GM18858 (cell line): ENCODE data around the gene TAF1C.
"Not testable (repeated sequence)": the region's sequence is repeated elsewhere in the genome, so short reads cannot be mapped to it uniquely, and the experiment has no call there.

Source experiments
- ATAC-seq: cut with Tn5 transposase; IDR thresholded peaks from one replicate; pipeline ENCODE4 v1.9.1; 2021; ENCODE audit not compliant: unreplicated experiment

The TAF1C gene, protein sequence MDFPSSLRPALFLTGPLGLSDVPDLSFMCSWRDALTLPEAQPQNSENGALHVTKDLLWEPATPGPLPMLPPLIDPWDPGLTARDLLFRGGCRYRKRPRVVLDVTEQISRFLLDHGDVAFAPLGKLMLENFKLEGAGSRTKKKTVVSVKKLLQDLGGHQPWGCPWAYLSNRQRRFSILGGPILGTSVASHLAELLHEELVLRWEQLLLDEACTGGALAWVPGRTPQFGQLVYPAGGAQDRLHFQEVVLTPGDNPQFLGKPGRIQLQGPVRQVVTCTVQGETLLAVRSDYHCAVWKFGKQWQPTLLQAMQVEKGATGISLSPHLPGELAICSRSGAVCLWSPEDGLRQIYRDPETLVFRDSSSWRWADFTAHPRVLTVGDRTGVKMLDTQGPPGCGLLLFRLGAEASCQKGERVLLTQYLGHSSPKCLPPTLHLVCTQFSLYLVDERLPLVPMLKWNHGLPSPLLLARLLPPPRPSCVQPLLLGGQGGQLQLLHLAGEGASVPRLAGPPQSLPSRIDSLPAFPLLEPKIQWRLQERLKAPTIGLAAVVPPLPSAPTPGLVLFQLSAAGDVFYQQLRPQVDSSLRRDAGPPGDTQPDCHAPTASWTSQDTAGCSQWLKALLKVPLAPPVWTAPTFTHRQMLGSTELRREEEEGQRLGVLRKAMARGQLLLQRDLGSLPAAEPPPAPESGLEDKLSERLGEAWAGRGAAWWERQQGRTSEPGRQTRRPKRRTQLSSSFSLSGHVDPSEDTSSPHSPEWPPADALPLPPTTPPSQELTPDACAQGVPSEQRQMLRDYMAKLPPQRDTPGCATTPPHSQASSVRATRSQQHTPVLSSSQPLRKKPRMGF

DNA sequence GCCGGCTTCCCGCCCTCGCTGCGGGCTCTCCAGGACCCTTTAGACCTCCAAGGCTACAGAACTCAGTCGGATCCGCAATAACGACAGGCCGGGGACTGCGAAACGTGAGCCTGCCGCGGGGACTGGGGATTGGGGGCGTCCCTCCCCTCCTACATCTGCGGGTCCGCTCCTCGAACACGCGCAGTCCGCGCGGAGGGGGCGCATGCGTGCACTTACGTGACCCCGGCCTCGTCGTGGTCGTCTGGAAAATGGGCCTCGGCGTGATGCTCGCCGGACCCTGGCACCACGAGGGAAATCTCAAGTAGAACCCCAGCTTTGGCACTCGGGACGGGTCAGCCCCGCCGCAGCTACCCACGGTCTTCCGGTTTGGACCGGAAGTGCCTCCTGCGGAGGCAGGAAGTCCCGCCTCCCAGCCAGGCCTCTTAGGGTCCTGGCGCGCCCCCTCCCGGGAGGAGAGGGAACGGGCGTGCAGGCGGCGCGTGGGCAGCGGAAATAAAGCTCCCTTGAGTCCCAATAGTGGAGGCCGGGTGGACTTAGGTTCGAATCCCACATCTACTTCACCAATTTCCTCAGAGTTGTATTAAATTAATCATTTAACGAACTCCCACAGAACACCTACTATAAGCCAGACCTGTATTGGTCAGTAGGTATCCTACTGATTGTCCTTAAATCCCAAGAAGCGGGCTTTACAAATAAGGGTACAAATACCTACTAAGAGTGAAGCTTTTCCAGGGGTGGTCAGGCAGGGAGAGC lies at the start of gene TAF1C:
Gene TAF1C (minus strand): TSS at position 373 of the 753 bp plus-strand sequence. CDS start 2,069 bp downstream, outside the sequence.
- peak; percentile 90 for ATAC-seq

DNA sequence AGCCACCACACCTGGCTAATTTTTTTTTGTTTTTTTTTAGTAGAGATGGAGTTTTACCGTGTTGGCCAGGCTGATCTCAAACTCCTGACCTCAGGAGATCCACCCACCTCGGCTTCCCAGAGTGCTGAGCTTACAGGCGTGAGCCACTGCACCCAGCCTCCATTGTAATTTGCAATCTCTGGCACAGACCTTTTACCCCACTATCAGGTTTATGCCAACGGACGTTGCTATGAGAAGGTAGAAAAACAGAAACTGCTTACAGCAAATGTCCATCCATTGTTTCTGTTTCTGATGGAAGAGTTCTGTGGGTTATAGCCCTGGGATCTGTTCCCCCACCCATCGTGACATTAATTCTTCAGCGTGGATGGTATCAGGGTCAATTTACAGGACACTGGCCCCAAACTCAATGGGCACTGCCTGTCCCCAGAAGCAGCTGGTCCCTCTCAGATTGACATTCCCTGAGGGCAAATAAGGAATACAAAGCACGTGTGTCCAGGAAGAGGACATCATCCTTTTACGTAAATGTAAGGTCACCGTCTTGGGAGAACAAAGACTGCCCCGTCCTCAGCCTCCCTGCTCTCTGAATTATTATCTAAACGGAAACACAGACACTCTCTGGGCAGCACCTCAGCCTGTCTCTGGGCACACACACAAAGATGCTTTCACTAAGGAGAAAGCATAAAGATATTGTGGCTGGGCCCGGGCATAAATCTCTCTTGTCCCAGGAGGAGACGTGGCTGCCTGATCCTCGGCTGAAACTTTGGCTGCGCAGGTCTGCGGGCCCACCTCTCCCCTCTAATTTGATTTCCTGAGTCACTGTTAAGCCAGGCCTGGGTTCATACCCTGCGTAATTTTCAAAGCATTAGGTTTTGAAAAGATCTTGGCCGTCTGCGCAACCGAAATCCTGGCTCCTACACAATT lies 47.7 kb upstream of the TAF1C start:
- ATAC-seq = no peak

GRCh38 chr16:84233748-84234147 lies 46.9 kb upstream of the TAF1C start:
- ATAC-seq = no peak

DNA sequence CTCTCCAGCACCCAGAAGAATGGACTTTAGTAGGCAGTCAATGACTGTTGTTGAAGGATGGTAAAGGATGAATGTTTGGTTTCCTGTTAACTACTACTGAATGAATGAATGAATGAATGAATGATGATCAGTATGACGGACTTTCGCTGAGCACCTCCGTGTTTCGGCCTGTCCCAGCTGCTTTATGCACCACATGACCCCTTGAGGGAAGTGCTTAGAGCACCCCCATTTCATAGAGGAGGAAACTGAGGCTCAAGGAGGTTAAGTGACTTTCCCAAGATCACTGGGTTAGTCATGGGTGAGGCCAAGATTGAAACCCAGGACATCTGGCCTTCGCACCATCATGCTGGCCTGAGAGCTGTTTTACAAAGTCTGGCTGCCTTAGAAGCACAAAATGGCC lies 46.1 kb upstream of the TAF1C start:
- no peak for ATAC-seq

DNA sequence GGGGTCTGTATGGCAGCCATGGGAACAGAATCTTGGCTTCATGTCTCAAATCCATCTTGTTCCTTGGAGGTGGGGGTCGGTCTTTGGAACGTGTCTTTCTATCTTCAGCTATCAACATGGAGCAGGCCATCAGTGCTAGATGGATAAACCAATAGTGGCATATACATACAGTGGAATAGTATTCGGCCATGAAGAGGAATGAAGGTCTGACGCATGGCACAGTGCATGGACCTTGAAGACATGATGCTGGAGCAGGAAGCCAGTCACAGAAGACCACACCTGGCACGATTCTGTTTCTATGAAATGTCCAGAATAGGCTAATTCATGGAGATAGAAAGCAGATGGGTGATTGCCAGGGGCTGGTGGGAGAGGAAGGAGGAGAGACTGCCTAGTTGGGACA lies 45.2 kb upstream of the TAF1C start:
- no peak for ATAC-seq

DNA sequence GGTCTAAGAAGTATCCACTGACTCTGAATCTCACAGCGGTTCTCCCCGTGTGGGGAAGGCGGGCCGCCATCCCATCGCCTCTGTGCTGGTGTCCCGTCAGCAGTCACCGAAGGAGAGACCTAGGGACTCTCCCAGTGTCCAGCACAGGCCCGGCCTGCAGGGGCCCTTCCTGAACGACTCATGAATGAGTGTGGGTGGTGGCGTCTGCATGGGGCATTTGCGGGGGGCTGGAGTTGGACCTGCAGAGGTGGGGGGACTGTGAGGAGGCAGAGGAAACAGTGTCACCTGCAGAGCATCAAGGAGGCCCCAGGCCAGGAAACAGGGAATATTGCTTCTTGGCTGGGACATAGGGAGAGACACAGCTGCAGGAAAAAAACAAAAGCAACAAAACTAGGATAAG lies 42.6 kb upstream of the TAF1C start:
- no peak for ATAC-seq

GRCh38 chr16:84228256-84228838 lies 41.5 kb upstream of the TAF1C start:
- ATAC-seq = no peak

DNA sequence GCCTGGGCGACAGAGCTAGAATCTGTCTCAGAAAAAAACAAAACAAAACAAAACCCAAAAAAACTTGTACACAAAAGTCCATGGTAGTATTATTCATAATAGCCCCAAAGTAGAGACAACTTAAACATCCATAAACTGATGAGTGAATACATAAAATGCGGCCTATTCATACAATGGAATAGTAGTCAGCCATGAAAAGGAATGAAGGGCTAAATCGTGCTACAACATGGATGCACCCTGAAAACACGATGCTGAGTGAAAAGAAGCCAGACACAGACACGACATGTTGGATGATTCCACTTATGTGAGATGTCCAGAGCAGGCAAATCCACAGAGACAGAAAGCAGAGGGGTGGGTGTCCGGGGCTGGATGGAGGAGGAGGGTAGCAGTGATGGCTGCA lies 40.7 kb upstream of the TAF1C start:
- no peak for ATAC-seq

DNA sequence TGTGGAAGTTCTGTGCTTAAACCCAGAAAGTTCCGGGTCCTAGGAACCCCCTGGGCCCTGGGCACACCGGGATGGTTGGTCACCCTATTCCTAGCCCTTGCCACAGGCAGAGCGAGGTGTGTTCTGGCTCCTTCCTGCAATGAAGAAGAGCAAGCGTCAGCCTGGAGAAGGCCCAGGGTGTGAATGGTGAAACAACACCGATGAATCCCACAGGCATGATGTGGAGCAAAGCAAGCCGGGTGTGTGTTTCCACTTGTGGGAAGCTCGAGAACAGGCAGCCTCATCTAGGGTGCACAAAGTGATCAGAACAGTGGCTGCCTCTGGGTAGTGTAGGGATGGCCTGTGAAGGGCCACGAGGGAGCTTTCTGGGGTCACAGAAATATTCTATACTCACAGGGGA lies 39.2 kb upstream of the TAF1C start:
- no peak for ATAC-seq

DNA sequence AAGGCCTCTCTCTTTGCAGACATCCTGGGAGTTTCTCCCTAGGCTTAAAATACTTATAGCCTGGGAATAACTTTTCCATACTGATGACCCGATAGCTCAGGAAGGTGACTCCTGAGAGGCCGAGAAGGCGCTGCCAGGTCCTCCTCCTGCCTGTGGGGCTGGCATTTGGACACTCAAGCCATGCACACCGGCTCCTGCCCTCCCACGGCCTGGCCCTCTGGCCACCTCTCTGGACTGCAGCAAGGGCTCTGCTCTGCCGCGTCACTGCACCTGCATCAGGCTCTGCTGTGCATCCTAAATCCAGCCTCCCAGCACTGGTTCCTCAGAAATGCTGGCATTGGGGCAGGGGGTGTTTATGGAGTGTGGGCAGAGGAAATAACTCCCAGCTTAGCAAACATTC lies 38.7 kb upstream of the TAF1C start:
- ATAC-seq = no peak

GRCh38 chr16:84225126-84225525 lies 38.3 kb upstream of the TAF1C start:
- ATAC-seq = no peak

DNA sequence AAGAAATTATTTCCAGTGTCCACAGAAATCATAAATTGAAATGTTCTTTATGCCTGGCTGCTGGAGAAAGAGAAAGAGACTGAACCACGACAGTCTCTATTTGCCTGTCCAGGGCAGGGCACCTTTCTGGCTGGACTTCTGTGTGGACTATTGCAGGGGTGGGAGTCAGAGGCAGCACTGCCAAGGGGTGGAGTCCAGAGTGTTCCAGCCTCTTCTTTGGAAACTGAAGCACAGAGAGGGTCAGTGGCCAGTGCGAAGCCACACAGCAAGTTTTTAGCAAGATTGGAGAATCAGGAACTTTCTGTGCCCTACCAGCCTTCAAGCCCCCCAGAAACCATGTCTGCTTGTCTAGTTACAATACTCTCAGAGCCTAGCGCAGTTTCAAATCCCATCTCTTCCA lies 37.7 kb upstream of the TAF1C start:
- ATAC-seq = no peak

- ATAC-seq = no peak
Observed at GRCh38 chr16:84223456-84223855, 36.6 kb upstream of the TAF1C start.

GRCh38 chr16:84220851-84221250 lies 34.0 kb upstream of the TAF1C start:
- no peak for ATAC-seq

DNA sequence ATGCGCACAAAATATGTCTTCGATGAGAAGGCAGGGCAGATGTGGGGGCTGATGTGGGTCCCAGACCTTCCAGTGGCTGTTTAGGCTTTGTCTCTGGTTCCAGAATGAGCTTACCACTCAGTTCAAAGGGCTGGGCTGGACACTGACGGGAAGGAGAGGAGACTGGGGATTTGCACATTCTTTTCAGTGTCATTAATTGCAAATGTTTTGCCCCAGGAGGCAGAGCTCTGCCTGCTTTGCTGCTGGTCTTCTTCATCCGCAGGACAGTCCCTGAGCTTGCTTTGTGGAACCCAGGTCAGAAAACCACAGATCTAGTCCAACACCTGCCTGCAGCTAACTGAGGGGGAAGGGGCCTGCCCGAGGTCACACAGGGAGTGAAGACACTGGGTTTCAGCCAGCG lies 32.1 kb upstream of the TAF1C start:
- no peak for ATAC-seq

DNA sequence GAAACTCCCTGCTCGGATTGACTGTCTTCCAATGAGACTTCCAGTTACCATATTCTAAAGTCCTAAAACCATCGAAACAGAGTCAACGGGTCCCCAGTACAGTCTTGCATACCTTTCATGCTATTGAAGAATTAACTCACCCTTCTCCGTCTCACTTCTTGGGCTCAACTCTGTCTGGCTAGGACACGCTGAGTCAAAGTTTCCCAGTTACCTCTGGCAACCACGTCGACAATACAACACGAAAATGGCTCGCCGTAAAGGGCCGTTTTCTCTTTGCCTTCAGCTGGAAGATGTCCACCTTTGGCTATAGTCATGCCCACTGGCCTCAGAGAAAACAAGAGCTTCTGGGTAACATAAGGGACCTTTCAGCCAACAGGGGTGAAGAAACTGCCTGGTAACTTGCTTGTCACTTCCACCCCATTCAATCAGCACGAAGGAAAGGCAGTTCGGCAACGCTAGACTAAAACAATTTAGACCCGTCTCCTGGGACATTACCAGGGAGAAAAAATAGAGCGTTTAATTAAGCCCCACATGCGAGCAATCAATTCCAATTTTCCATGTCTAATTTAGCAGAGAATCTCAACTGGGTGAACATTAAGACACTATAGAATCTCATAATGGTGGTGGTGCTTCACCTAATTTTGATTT lies 31.4 kb upstream of the TAF1C start:
- no peak for ATAC-seq

DNA sequence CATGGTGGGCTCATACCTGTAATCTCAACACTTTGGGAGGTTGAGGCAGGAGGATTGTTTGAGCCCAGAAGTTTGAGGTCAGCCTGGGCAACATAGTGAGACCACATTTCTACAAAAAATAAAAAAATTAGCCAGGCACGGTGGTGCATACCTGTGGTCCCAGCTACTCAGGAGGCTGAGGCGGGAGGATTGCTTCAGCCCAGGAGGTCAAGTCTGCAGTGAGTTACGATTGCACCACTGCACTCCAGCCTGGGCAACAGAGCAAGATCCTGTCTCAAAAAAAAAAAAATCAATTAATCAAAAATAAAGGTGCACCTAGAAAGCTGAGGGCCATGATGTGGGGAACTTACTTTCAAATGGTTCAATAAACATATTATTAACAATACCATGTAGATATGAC lies 29.3 kb upstream of the TAF1C start:
- not testable (repeated sequence) for ATAC-seq

GRCh38 chr16:84215531-84215930 lies 28.7 kb upstream of the TAF1C start:
- no peak for ATAC-seq

DNA sequence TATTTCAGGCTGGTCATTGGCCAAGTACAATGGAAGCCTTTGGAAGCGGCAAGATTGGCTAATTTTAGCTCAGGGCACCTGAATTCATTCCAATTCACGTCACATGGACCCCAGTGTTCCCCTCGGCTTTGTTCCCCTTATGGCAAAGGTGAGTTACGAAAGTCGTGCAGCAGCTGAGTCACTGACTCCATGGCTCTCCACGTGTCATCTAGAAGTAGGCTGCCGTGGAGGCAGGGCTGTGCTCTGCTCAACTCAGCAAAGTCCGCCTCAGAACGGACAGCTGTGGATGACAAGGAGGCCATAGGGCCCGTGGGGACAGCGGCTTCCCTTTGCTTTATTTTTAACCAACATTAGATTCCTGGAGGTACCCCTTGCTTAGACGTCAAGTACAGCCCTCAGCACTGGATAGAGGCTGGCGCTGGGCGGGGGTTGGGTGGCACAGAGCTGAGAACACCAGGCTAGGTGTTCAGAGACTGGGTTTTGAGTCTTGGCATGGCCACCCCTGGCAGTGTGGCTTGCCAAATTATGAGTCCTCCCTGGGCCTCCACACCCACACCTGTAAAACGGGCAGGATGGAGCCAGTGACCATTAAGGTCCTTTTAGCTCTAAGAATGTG lies 27.7 kb upstream of the TAF1C start:
- ATAC-seq = no peak
